Spleen (tissue), 7 donors: ENCODE measurements around the gene C6orf62.

Experiments
- POLR2A ChIP-seq, 3 donors: fragments of 450-650 bp; IDR thresholded peaks; one replicate each; pipeline ENCODE4 v1.5.1; 2017; ENCODE audit warnings: antibody characterized with exemption in 3 of 3, mild to moderate bottlenecking in 1 of 3
- POLR2AphosphoS5 ChIP-seq, 3 donors: sonication (generic); formaldehyde crosslinking; IDR thresholded peaks; one replicate each; pipeline ENCODE4 v1.5.1; 2017; ENCODE audit warnings: antibody characterized with exemption in 3 of 3
- TF ChIP-seq, protein P1 (sequence below), 11 experiments: fragments of 200-600 bp in 7 of 11; fragments of 450-650 bp in 4 of 11; sonication (generic) in 4 of 11; IDR thresholded peaks in 8 of 11; conservative IDR thresholded peaks in 3 of 11; 1 replicate in 7 of 11; 2 replicates in 4 of 11; pipeline versions ENCODE4 v1.4.0 to v1.8.0; 2016 to 2021; ENCODE audit warnings: antibody characterized with exemption in 11 of 11, inconsistent platforms in 4 of 11, mild to moderate bottlenecking in 1 of 11
- donor health status: DM: no; HTN: no; CAD: no; lungs with moderate emphysema.
- donor health status: DM: no; HTN: no; CAD: no.
- donor health status: DM: no; HTN: no; CAD: no.

DNA sequence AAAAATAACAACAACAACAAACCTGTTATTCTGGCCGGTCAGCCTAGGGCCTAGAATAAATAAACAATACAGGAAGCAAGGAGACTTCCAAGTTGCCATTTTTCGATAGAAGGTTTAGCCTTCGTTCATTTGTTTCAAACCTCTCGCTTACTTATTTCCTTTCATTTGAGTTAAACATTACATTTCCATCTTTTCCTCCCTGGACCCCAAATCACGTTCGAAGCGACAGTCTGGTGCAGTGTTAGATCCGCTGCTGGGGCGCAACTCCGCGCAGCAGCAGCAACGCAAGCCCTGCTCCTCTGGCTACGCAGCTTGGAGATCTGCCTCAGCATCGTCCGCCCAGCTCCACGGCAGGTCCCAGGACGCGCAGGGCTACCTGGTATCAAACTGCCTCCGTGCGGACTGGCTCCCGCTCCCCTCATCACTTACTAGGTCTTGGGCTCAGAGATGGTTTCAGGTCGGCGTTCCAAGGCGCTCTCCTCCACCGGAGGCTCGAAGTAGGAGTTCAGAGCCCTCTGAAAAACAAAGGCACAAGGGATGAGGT, 52.8 kb downstream of the C6orf62 start:
- TF ChIP-seq, protein P1, sequence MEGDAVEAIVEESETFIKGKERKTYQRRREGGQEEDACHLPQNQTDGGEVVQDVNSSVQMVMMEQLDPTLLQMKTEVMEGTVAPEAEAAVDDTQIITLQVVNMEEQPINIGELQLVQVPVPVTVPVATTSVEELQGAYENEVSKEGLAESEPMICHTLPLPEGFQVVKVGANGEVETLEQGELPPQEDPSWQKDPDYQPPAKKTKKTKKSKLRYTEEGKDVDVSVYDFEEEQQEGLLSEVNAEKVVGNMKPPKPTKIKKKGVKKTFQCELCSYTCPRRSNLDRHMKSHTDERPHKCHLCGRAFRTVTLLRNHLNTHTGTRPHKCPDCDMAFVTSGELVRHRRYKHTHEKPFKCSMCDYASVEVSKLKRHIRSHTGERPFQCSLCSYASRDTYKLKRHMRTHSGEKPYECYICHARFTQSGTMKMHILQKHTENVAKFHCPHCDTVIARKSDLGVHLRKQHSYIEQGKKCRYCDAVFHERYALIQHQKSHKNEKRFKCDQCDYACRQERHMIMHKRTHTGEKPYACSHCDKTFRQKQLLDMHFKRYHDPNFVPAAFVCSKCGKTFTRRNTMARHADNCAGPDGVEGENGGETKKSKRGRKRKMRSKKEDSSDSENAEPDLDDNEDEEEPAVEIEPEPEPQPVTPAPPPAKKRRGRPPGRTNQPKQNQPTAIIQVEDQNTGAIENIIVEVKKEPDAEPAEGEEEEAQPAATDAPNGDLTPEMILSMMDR (IDR thresholded peaks at IDR 0.05 in 8 of 11, conservative IDR thresholded peaks at IDR 0.05 in 3 of 11): no peak
- TF ChIP-seq POLR2A (IDR thresholded peaks at IDR 0.05) (no peak), POLR2AphosphoS5 (IDR thresholded peaks at IDR 0.05) (no peak)
